Measurements from ENCODE around the gene EFNA5. TPM values are rescaled to one million over a fixed set of nuclear protein-coding genes. Genes with fewer than 3 reads are reported as not detected.

EFNA5 gene
- total and polyA plus RNA-seq, 2 experiments from 2014 or later = 8.5 to 18.8 TPM

GRCh38 chr5:107674655-107675054 lies 3.9 kb upstream of the EFNA5 start:
- Histone ChIP-seq H3K4me3 (no peak overlapping the region), H3K9me3 (ENCODE audit: low read depth) (no peaks in the 10 kb centered on the region), H4K20me1 (ENCODE audit: insufficient read depth, poor library complexity, severe bottlenecking) (no peaks in the 10 kb centered on the region), H3K4me1 (ENCODE audit: insufficient read depth) (no peaks in the 10 kb centered on the region), H3K36me3 (replicated peaks; ENCODE audit: insufficient read depth, low read depth) (no peaks in the 10 kb centered on the region), H3K4me2 (no peak overlapping the region), H3K27ac (no peak overlapping the region), H3K27me3 (no peaks in the 10 kb centered on the region), H3K79me2 (peaks cover 18% of the 10 kb centered on the region), H3K9me2 (replicated peaks; ENCODE audit: insufficient read depth) (no peaks in the 10 kb centered on the region), H2AFZ (no peak overlapping the region)
- DNase-seq (ENCODE audit: low spot score) = no peak
- no peak for TF ChIP-seq EZH2 (IDR thresholded peaks at IDR 0.05; ENCODE audit: borderline replicate concordance)
- no peak for TF ChIP-seq EZH2phosphoT487 (IDR thresholded peaks at IDR 0.05; ENCODE audit: low read depth, severe bottlenecking, unreplicated experiment)
- TF ChIP-seq CTCF (IDR thresholded peaks at IDR 0.05; ENCODE audit: poor library complexity) = no peak
- 89% methylated on average over 4 of the region's 4 CpGs for WGBS (ENCODE audit: low lambda C conversion rate, missing lambda C conversion rate)

GRCh38 chr5:107673368-107674136 lies 2.8 kb upstream of the EFNA5 start:
- Histone ChIP-seq H2AFZ (peak overlapping the region; percentile 82), H3K27me3 (no peaks in the 10 kb centered on the region), H3K4me1 (ENCODE audit: insufficient read depth) (no peaks in the 10 kb centered on the region), H3K36me3 (replicated peaks; ENCODE audit: insufficient read depth, low read depth) (no peaks in the 10 kb centered on the region), H3K9me3 (ENCODE audit: low read depth) (no peaks in the 10 kb centered on the region), H3K79me2 (peaks cover 29% of the 10 kb centered on the region), H3K4me2 (peak overlapping the region; percentile 91), H4K20me1 (ENCODE audit: insufficient read depth, poor library complexity, severe bottlenecking) (no peaks in the 10 kb centered on the region), H3K27ac (peak overlapping the region; percentile 78), H3K9me2 (replicated peaks; ENCODE audit: insufficient read depth) (no peaks in the 10 kb centered on the region), H3K4me3 (peak overlapping the region; percentile 35)
- peak; percentile 99 for TF ChIP-seq CTCF (IDR thresholded peaks at IDR 0.05; ENCODE audit: poor library complexity)
- TF ChIP-seq EZH2phosphoT487 (IDR thresholded peaks at IDR 0.05; ENCODE audit: low read depth, severe bottlenecking, unreplicated experiment) = no peak
- 2% methylated on average over 32 of the region's 32 CpGs for WGBS (ENCODE audit: low lambda C conversion rate, missing lambda C conversion rate)
- DNase-seq (ENCODE audit: low spot score) = peak; percentile 95

- Histone ChIP-seq H3K27me3 (no peaks in the 10 kb centered on the region), H3K4me1 (ENCODE audit: insufficient read depth) (no peaks in the 10 kb centered on the region), H2AFZ (peak overlapping the region; percentile 82), H3K9me2 (replicated peaks; ENCODE audit: insufficient read depth) (no peaks in the 10 kb centered on the region), H3K4me3 (peak overlapping the region; percentile 35), H3K4me2 (peak overlapping the region; percentile 91), H3K27ac (peak overlapping the region; percentile 78), H3K9me3 (ENCODE audit: low read depth) (no peaks in the 10 kb centered on the region), H3K36me3 (replicated peaks; ENCODE audit: insufficient read depth, low read depth) (no peaks in the 10 kb centered on the region), H4K20me1 (ENCODE audit: insufficient read depth, poor library complexity, severe bottlenecking) (no peaks in the 10 kb centered on the region), H3K79me2 (peaks cover 34% of the 10 kb centered on the region)
- TF ChIP-seq EZH2 (IDR thresholded peaks at IDR 0.05; ENCODE audit: borderline replicate concordance) (no peak), EZH2phosphoT487 (IDR thresholded peaks at IDR 0.05; ENCODE audit: low read depth, severe bottlenecking, unreplicated experiment) (no peak), CTCF (IDR thresholded peaks at IDR 0.05; ENCODE audit: poor library complexity) (no peak)
- no peak for DNase-seq (ENCODE audit: low spot score)
- WGBS (ENCODE audit: low lambda C conversion rate, missing lambda C conversion rate) = 3% methylated on average over 11 of the region's 11 CpGs
Observed at GRCh38 chr5:107673039-107673367, 2.3 kb upstream of the EFNA5 start.
